Measurements from ENCODE around the gene RCOR2. TPM values are rescaled to one million over a fixed set of nuclear protein-coding genes. Genes with fewer than 3 reads are reported as not detected.

RCOR2 gene
- total RNA-seq, 1 experiment from 2014 or later = 77.4 TPM

GRCh38 chr11:63911440-63911839 lies 5.5 kb downstream of the RCOR2 start (continued):
- no peak for TF ChIP-seq ZNF138 (CRISPR knock-in tag; conservative IDR thresholded peaks at IDR 0.05)

- H3K4me3 Mint-ChIP-seq = peak overlapping the region; percentile 31; the same call in 1 of the 2 replicates
- DNase-seq (ENCODE audit: low spot score) = no peak
- POLR2A ChIA-PET = interaction anchor here (0.6 to 1.6 kb wide), 6 partner anchors 9 to 1183 kb away, joined by 3 to 6 read pairs (median 3); no protein-coding TSS in a partner anchor
- peak; percentile 2; the same call in 1 of the 2 replicates for ATAC-seq
- TF ChIP-seq MAX (CRISPR knock-in tag; IDR thresholded peaks at IDR 0.05) (no peak), ZNF396 (CRISPR knock-in tag; IDR thresholded peaks at IDR 0.05; ENCODE audit: borderline replicate concordance) (no peak), GRHL2 (CRISPR knock-in tag; IDR thresholded peaks at IDR 0.05; ENCODE audit: insufficient replicate concordance, severe bottlenecking) (no peak), ATF3 (CRISPR knock-in tag; conservative IDR thresholded peaks at IDR 0.05) (no peak), ARID4B (CRISPR knock-in tag; IDR thresholded peaks at IDR 0.05; ENCODE audit: borderline replicate concordance) (no peak), ZNF425 (CRISPR knock-in tag; conservative IDR thresholded peaks at IDR 0.05) (no peak), NR2C2 (CRISPR knock-in tag; IDR thresholded peaks at IDR 0.05) (no peak), ZNF263 (CRISPR knock-in tag; IDR thresholded peaks at IDR 0.05; ENCODE audit: low read depth) (no peak), NR3C1 (CRISPR knock-in tag; conservative IDR thresholded peaks at IDR 0.05; ENCODE audit: low read depth) (no peak), USF1 (CRISPR knock-in tag; IDR thresholded peaks at IDR 0.05) (no peak), EMX1 (CRISPR knock-in tag; IDR thresholded peaks at IDR 0.05) (no peak), CTCF (IDR thresholded peaks at IDR 0.05) (no peak), ZBTB21 (CRISPR knock-in tag; IDR thresholded peaks at IDR 0.05; ENCODE audit: borderline replicate concordance) (no peak), ZNF281 (CRISPR knock-in tag; IDR thresholded peaks at IDR 0.05) (no peak), IRF2 (CRISPR knock-in tag; IDR thresholded peaks at IDR 0.05; ENCODE audit: borderline replicate concordance, low read depth) (no peak), TEAD1 (CRISPR knock-in tag; IDR thresholded peaks at IDR 0.05) (no peak)
- H3K27ac Mint-ChIP-seq = peak overlapping the region; percentile 84
- H3K36me3 Mint-ChIP-seq = peaks cover 21% of the 10 kb centered on the region
- CTCF ChIA-PET = interaction anchor here (0.6 to 3.4 kb wide), 7 partner anchors 10 to 143 kb away, joined by 3 to 48 read pairs (median 4); partner anchors contain the start of gene ZFTA
- peaks cover 59% of the 10 kb centered on the region for H3K4me1 Mint-ChIP-seq
- no peaks in the 10 kb centered on the region for H3K9me3 Mint-ChIP-seq
- no peaks in the 10 kb centered on the region for H3K27me3 Mint-ChIP-seq (ENCODE audit: low read depth)
Observed at GRCh38 chr11:63910675-63911074, 6.3 kb downstream of the RCOR2 start.
